HG03558 (cell line): ENCODE measurements around the gene NHERF2.

ENCODE experiments used
- ATAC-seq: cut with Tn5 transposase; IDR thresholded peaks from one replicate; pipeline ENCODE4 v1.9.1; 2021; ENCODE audit warnings: moderate number of reproducible peaks; ENCODE audit not compliant: unreplicated experiment; ENCODE audit errors: extremely low read depth

Gene NHERF2

DNA sequence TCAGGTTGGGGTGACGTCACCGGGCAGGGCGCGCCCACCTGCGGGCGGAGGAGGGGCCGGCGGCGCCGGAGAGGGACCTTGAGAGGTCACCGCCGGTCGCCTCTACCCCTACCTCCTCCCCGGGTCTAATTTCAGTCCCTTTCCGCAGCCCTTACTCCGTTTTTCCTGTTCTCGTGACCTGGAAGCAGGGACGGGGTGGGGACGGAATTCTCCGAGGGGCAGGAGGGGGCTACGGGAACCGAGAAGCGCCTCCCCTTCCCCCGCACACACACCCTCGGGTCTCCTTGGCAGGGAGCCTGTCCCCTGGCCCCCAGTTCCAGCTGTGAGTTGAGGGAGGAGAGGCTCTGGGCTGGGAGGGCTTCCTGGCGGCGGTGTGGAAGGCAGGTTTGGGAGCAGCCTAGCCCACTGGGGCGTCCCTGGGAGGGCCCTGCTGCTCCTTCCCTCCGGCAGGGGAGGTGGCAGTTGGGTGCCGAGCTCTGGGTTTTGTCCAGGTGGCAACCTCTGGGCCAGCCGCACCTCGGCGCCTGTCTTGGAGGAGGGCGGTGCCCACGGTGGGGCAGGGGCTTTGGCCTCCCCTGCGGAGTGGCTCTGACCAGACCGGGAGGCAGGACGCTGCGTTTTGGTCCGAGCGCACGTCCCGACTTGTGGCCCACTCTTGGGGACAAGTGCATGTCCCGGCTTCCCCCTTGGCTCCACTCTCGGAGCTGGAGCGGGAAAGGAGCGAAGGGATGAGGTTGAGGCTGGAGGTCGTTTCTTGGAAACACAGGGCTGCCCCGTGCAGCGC lies 36.2 kb upstream of the NHERF2 start:
- no peak for ATAC-seq

DNA sequence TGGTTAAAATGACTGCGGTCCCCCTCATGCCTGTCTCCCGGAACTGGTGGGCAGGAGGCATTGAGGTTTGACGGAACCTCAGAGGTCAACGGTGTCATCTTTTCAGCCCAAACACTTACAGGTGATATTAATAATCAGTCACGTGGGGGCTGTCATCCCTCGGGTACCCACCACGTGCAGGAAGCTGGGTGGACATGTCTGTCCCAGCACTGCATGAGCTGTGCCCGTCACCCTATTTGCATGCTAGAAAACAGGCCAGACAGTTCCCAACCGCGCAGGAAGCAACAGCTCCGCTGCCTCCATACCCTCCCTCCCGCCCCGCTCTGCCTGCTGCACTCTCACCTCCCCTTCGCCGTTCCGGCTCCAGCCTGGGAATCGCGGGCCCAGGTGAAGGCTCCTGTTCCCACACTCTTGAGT lies 35.6 kb upstream of the NHERF2 start:
- no peak for ATAC-seq

DNA sequence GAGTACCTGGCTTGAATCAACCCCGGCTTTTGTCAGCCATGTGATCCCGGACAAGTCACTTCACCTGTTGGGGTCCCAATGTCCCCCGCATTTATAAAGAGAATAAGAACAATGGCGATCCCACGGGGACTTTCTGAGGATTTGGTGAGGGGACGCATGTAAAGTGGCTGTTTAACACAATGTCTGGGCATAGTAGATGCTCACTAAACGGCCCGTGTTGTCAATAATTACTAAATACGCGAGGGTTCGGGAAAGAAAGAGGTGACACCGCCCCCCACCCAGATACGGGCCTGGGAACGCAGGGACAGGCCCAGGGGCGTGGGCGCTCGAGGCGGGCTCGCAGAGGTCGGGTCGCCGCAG lies 35.1 kb upstream of the NHERF2 start:
- no peak for ATAC-seq

DNA sequence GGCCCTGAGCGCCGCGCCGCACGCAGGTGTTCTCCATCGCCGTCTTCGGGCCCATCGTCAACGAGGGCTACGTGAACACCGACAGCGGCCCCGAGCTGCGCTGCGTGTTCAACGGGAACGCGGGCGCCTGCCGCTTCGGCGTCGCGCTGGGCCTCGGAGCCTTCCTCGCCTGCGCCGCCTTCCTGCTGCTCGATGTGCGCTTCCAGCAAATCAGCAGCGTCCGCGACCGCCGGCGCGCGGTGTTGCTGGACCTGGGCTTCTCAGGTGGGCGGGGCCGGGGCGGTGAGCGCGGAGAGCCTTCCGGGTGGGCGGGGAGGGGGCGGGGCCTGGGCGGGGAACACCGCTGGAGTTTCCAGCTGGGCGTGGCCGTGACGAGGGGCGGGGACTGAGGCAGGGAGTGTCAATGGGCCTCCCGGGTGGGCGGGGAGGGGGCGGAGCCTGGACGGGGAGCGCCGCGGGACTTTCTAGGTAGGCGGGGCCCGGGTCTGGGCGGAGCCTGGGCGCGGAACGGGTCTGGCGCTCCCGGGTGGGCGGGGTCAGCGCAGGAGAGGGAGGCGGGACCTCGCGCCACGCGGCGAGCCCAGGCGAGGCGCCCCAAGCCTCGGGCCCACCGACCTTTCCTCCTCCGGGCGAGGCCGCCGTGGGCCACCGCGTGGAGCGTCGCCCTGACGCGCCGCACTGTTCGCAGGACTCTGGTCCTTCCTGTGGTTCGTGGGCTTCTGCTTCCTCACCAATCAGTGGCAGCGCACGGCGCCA lies 34.6 kb upstream of the NHERF2 start:
- ATAC-seq, result no peak

DNA sequence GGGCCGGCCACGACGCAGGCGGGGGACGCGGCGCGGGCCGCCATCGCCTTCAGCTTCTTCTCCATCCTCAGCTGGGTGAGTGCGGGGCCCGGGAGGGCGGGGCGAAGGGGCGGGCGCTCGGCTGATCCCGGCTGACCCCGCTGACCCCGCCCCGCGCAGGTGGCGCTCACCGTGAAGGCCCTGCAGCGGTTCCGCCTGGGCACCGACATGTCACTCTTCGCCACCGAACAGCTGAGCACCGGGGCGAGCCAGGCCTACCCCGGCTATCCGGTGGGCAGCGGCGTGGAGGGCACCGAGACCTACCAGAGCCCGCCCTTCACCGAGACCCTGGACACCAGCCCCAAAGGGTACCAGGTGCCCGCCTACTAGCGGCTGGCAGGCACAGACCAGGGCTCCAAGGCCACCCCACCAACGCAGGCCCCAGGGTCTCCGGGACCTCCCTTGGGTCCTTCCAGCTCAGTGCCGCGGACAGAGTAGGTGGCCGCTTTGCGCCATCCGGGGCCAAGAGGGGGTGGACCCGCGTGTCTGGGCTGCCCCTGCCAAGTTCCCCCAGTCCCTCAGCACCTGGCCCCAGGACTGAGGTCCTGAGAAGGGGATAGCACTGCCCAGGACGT lies 33.9 kb upstream of the NHERF2 start:
- ATAC-seq, result no peak

DNA sequence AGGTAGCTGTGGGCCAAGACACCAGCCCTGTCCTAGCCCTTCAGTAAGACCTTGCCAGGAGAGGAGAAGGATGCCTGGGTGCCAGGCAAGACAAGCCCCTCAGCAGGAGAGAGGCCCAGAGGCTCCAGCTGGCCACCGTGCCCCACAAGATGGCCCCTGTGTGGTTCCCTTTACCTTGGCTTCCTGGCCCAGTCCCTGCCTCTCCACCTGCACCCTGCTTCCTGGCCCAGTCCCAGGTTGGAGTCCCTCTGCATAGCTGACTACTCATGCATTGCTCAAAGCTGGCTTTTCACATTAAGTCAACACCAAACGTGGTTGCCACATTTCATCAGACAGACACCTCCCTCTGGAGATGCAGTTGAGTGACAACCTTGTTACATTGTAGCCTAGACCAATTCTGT lies 33.0 kb upstream of the NHERF2 start:
- no peak for ATAC-seq

DNA sequence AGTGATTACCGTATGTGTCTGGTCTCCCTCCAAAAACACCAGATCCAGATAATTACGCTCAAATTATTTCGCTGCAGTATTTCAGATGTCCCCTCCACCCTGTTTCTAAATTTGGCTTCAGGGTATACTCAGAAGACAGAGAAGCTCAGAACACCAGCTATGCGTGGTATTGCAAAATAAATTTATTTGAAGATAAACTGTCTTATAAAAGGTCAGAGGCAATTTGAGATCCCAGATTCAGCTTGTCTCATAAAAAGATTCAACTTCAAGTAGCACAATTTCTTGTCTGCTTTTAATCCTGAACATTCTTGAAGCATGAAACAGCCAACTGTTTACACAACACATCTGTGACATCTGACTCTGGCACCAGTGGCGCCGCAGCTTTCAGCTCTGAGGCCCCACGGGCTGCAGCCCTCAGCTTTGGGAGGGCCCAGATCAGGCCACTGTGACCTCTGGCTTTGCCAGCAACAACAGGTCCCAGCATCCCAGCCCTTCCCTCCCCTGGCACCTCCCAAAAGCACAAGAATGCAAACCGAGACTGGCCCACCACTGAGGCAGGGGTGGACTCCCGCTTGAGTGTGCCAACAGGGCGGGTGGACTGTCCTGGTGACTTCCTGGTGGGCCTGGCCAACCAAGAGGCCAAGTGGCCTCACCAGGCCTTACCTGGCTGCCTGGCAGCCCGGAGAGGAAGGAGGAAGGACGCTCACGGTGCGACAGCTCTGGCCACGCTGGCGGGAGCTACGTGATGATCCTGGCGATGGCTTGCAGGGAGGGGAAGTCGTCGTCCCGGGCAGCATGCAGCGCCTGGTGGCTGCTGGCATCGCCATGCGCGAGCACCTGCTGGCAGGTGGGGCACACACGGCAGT lies 29.0 kb upstream of the NHERF2 start:
- no peak for ATAC-seq

DNA sequence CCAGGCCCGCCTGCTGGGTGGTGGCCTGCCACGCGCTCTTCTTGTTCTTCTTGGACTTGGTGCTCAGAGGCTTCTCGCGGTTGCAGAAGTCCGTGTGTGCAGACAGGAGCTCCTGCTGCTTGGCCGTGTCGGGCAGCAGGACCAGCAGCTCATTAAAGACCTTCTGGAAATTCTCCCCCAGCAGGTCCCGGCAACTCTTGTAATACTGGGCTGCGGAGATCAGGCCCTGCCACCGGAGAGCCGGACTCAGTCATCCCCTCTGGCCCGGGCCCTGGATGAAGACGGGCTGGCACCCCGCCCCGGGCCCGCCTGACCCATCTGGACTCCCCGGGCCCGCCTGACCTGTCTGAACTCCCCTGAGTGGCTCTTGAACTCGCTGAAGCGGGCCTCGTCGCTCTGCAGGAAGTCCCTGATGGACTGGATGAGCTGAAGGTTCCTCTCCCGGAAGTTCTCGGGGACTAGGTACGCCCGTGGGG lies 28.3 kb upstream of the NHERF2 start:
- ATAC-seq, result no peak

DNA sequence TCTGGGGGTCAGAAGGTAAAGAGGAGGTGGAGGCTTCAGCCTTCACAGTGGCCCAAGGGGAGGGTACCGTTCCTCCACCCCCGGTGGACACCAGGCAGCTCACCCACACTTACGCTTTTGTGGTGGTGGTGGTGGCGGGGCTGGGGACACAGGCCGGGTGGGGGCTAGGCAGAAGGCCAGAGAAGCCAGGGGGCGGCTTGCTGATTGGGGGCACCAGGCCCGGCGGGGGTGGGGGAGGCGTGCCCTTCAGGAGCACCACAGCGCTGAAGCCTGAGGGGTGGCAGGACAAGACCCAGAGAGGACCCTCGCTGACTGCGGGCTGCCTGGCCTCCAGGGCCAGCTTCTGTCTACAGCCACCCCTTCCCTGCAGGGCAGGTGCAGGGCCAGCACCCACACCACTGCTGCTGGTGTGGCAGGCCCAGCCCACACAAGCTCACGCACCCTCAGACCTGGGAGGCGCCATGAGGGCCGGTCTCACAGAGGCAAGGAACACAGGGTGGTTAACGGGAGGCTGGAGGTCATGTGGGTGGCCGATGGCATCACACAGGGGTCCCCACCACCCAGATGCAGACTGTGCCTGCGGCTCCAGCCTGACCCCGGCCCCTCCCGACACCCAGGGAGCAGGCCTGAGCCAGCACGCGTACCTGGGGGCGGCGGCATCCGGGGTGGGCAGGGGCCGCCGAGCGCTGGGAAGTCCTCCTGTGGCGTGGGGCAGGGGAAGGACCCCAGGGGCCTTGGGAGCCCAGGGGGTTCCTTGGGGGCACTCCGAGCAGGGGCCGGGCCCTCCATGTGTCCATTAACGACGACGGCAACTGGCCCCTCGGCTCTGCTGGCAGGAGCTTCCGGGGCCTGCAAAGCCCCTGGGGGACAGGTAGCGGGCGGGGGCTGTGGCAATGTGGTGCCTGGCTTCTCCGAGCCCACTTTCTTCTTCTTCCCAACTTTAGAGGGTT lies 27.6 kb upstream of the NHERF2 start:
- no peak for ATAC-seq

DNA sequence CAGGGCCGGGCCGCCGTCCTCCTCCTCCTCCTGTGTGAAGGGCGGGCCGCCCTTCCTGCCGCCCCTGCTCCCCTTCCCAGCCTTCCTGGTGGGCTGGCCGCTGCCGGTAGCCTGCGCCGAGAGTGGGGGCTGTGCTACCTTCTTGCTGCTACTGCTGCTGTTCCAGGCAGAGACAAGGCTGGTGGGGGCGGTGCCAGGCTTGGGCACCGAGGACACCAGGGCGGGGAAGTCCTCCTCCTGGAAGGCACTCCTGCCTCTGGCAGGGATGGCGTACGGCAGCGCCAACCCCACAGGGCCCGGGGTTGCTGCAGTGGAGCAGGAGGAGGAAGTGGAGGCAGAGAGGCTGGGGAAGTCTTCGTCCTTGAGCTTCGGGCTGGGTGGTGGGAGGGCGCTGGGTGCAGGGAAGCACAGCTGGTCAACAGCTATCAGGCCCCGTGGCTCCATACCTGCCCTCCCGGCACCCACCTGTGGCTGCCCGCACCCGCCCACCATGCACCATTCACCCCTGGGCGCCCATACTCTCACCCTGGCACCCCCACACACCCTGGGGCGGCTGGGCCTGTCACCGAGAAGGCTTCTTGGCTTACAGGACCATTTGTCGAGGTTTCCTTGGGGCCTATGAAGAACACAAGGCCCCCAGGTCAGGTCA lies 26.7 kb upstream of the NHERF2 start:
- ATAC-seq, result no peak

DNA sequence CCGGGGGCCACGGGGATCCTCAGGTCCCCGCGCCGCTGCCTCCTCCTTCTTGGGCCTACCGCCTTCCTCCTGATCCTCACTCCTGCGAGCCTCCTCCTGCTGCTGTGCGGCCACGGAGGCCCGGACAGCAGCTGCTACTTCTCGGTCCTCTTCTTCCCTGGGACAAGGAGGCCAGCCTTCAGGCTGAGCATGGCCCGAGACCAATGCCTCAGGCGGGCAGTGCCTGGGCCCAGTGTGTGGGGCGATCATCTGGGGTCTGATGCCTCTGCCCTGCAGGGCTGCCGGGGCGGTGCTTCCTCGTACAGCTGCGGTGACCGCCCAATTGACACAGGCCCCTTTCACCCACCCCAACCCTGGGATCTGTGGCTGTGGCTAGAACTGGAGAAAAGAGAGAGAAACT lies 25.7 kb upstream of the NHERF2 start:
- no peak for ATAC-seq

DNA sequence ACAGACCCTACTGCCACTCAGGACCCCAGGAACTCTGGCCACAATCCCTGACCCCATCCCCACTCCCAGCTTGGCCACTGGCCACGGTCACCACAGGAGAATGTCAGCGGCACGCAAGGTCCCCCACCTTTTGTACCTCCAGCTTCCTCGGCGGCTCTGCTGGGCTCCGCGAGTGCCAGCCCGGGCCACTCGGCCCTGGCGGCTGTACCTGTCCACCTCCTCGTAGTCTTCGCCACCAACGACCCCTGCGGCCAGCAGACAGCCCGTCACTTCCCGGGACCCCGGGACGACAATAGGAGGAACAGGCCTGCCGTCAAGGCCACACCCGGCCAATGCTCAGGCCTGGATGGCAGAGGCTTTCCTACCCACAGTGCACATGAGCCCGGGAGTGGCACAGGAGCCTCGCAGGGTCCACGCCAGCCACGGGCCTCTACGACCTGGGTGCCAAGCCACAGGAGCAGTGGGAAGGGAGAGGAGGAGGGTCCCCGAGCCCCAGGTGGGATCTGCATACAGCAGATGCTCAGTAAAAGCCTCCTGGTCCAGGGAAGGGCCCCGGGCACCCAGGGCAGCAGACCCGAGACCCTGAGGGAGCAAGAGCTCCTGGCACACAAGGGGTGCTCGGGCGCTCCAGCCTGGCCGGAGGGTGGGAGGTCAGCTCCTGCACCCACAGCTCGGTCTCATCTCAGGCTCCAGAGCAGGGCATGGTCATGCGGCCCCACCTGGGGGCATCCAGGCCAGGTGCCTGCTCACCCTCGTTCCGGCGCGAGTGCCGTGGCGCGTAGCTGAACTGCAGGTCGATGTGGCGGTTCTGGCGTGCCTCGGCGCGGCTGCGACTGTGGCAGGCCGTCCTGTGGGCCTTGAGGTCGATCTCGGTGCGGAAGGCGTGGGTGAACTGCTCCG lies 25.0 kb upstream of the NHERF2 start:
- no peak for ATAC-seq

DNA sequence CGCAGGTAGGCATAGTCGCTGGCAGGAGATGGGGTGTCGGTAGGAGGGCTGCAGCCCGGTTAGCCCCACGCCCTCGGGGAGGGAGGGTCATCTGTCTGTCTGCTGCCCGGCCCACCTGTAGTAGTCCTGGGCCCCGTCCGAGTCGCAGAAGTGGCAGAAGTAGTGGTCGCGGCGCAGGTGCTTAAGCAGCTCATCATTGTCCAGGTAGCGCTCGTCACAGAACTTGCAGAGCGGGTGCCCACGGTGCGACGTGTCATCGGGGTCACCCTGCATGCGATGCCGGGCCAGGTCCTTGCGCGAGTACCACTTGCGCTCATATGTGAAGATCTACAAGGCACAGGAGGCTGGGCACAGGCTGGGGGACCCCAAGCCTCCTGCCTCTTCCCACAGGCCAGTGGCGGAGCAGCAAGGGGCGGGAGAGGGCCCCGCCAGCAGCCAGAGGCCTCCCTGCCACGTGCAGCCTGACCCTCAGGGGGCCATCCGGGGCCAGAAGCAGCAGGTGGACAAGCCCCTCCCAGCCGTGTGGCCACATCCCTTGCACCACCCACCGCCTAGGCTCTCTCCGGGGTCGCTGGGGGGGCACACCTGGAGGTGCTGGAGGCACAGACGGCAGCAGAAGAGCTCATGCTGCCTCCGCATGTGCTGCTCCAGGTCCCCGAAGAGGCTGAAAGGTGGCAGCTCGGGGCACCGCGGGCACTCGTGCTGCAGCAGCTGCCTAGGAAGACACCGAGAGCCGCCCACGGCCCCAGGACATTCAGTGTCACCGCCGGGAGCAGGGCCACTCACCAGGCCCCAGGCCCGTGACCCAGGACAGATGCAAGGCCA lies 24.1 kb upstream of the NHERF2 start:
- ATAC-seq, result no peak

DNA sequence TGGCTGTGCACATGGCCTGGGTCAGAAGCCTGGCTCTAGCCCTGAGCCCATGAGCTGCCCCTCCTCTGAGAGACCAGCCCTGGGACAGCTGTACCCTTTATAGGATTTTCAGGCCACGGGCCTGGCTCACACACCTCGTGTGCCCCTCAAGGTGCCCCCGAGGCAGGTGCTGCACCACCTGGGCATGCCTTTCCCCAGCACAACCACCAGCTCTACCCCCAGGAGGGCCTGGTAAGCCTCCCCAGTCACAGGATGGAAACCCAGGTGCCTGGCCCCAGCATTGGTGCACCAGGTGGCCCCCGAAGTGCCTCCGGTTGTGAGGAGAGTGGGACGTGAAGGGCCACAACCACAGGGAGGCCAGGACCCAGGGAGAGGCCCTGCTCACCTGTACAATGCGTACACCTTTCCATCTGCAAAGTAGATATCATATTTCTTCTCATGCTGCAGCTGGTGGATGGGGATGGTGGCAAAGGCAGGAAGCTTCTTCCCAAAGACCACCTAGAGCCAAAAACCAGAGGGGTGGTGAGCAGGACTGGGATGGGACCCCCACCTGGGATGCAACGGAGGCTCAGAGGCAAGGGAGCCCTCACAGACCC lies 23.4 kb upstream of the NHERF2 start:
- no peak for ATAC-seq

DNA sequence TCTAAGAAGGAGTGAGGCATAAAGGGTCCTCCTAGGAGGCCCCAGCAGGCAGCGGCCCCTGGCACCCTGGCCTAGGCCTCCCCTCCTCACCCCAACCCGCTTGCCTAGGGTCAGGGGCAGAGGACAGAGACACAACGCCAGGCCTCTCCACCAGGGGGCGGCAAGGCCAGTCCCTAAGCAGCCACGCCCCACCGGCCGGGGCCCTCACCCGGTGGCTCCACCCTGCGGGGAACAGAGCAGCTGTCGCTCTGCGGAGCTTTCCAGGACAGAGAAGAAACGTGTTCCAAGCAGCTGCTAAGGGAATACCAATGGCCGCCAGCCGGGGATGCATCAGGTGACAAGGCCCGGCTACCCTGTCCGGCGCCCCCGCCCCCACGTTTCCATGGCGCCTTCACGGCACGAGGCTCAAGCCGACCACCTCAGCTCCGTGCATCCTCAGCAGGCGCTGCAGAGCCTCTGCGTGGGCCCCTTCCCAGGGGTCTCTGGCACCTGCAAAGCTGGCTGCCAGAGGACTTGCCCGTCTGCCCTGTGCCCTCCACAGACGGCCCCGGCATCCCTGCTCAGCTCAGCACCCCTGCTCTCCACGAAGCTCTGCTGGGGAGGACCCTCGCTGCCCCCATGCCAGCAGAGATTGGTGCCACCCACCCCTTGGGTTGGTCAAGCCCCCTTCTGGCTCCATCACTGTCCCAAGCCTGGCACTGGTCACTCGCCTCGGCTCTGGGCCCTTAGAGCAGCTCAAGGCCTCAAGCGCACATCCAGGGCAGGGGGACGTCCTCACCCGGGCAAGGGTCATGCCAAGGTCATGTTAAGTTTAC lies 22.7 kb upstream of the NHERF2 start:
- ATAC-seq, result no peak
